Frontal cortex (tissue), 1 donor: ENCODE data around the gene TPBG. TPM values are rescaled to one million over a fixed set of nuclear protein-coding genes. Genes with fewer than 3 reads are reported as not detected.

Experiments
- total RNA-seq: library from RNA; depleted of rRNA; stranded (reverse); fragments of >200 nt; gene quantifications from one replicate; pipeline ENCODE4 v1.2.3, GENCODE V29; 2014

The TPBG gene
- total RNA-seq, 1 donor from 2014 or later = 4.5 TPM

Other genes with a start within 250 kb of the TPBG start
- gene IBTK, start 116.1 kb upstream of the TPBG start, total RNA-seq = 93.3 TPM